ENCODE measurements around the gene YBX2.
A peak's percentile ranks its signal among the peaks of the same experiment; 100 is the strongest.

Gene YBX2

DNA sequence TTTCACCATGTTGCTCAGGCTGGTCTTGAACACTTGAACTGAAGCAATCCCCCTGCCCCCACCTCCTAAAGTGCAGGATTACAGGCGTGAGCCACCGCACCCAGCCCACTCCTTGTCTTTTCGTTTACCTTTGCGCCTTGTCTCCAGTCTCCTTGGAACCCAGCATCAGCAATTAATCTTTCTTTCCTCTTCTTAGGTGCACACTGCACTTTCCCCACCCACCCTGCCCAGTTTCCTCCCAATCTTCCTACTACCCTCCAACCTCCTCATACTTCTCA, 30.7 kb downstream of the YBX2 start:
- DNase-seq (ENCODE audit: low spot score), result no peak

DNA sequence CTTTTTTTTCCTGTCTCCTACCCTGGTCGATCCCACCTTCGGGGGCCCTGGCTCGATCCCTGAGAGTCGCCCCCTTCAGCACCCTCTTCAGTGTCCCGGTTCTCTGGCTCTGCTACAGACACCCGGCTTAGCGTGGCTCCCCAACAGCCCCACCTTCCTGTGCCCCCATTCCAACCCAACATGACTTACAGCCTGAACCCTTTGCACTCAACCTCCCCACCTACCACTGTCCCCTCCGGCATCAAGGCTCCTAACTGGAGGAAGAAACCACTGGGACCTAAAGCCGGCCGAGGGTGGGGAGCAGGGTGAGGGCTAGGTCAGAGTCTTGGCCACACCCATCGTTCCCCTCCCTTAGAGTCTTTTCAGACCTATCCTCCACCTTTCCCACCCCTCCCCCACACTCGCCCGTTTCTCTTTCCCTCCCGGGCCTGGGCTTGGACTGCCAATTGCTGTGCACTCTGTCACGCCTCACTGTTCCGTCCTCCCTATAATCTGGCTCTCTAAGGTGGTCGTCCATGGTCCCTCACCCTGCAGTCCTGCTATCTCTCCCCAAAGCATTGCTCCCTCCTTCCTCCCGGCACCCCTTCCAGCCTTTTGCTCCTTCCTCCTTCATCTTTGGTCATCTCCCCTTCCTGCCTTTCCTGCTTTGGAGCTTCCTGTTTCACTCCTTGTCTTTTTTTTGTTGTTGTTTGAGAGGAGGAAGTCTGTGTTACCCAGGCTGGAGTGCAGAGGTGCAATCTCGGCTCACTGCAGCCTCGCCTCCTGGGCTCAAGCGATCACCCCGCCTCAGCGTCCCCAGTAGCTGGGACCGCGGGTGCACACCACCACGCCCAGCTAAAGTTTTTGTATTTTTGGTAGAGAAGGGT, 31.3 kb downstream of the YBX2 start:
- no peak for DNase-seq (ENCODE audit: low spot score)

DNA sequence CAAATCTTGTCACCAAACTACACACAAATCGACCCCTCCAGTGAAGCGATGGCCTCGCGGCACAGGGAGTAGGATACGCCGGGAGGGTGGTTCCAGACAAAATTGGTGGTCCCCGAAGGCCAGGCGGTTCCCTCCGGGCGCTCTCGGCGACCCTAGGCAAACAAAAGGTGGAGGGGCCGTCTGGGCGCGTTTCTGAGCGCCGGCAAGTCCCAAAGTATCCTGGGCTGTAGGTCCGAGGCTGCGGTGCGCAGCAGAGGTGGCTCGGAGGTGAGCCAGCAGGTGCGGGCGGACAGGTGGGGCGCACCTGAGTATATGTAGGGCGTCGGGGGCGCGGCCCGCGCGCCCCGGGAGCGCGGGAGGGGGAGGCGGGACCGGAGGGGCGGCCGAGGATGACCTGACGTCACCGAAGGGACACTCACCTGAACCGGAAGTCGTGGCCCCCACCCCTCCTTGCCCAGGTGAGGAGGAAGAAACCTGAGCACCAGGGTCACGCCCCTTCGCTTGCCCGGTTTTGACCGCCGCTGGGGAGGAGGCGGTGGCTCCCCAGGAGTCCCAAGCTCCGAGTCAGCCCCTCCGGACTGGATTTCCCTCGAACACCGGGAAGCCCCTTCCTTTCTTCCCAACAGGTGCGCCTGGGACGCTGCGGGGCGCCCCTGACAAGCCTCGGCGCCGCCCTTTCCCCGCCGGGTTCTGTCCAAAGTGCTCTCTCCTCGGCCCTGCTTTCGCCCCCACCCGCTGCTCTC, 32.1 kb downstream of the YBX2 start, which contains the start of gene CLDN7:
Gene CLDN7, minus strand, starts transcription at position 287 of the 743 bp plus-strand sequence. CDS start 435 bp downstream, outside the sequence.
- DNase-seq (ENCODE audit: low spot score), result no peak

DNA sequence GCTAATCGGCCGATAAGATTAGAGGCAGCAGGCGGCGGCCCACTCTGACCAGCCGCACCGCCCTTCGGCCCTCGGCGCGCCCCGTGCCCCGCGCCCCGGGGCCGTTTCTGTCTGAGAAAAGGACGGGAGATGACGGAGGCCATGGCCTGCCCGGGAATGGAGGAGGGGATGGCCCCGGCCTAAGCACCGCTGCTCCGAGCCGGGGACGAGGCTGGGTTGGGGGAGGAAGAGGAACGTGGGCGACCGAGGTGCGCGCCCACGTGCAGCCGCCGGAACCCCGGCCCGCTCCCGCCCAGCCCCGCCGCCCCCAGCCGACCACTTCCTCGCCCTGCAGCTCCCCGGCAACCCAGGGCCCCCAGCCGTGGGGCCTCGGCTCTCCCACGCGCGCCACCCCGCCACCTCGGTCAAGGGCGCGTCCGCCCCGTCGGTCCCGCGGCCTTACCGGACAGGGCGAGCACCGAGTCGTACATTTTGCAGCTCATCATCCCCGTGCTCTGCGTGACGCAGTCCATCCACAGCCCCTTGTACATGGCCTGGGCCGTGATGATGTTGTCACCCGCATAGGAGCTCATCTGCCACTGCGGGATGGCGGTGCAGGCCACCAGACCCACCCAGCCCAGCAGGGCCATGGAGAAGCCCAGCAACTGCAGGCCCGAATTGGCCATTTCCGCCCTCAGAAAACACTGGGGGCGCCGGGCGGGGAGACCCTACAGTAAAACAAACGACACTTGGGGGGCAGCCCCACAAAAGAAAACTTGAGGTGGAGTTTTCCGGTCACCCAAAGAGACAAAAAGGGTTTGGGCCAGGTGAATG, 32.9 kb downstream of the YBX2 start:
- DNase-seq (ENCODE audit: low spot score), result peak; percentile 28

DNA sequence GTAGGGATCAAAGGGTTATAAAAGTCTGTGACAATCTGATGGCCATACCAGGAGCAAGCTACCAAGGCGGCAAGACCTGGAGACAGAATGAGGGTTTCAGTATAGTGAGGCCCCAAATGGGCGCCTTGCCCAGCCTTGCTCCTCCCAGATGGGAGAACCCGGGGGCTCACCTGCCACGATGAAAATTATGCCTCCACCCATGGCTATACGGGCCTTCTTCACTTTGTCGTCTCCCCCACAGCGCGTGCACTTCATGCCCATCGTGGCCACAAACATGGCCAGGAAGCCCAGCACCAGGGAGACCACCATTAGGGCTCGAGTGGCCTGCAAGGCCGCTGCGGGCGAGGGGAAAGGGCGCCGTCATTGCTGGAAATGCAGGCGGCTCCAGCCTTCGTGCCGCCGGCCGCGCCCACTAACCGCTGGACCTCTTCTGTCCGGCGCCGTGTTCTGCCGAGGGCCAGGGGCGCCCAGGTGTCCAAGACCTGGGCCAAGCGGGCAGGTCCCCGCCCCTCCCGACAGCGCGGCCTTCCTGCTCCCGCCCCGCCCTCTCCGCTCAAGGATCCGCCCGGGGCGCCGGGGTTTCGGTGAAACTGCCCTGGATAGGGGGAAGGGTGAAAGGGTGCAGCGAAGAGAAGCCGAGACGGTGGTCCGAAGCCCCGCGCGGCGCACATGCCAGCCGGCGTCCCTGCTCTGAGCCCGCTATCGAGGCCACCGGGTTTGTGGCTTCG, 33.6 kb downstream of the YBX2 start:
- peak; percentile 60 for DNase-seq (ENCODE audit: low spot score)

DNA sequence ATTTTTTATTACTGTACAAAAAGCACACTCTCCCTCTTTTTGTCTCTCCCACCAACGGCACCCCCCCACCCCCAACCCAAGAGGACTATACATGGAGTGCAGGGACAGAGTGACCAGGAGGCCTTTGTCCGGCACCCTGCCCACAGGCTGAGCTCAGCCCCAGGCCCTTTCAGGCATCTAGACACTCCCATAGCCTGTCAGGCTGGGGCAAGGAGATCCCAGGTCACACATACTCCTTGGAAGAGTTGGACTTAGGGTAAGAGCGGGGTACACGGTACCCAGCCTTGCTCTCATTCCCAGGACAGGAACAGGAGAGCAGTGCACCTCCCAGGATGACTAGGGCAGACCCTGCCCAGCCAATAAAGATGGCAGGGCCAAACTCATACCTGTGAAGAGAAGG, 34.3 kb downstream of the YBX2 start:
- DNase-seq (ENCODE audit: low spot score), result no peak

DNA sequence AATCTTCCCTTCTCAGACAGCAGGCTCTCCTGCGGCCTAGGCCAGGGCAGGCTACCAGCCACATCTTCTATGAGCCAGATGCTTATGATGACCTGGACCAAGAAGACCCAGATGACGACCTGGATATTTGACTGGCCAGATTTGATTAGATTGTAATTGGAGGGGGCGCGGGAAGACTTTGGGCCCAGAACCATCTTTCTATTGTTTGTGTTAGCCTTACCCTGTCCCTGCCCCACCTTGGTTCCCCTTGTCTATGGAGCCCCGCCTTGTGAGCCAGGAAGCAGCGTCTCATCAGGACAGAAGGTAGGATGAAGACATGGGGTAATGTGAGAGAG, 34.9 kb downstream of the YBX2 start:
- DNase-seq (ENCODE audit: low spot score), result no peak

DNA sequence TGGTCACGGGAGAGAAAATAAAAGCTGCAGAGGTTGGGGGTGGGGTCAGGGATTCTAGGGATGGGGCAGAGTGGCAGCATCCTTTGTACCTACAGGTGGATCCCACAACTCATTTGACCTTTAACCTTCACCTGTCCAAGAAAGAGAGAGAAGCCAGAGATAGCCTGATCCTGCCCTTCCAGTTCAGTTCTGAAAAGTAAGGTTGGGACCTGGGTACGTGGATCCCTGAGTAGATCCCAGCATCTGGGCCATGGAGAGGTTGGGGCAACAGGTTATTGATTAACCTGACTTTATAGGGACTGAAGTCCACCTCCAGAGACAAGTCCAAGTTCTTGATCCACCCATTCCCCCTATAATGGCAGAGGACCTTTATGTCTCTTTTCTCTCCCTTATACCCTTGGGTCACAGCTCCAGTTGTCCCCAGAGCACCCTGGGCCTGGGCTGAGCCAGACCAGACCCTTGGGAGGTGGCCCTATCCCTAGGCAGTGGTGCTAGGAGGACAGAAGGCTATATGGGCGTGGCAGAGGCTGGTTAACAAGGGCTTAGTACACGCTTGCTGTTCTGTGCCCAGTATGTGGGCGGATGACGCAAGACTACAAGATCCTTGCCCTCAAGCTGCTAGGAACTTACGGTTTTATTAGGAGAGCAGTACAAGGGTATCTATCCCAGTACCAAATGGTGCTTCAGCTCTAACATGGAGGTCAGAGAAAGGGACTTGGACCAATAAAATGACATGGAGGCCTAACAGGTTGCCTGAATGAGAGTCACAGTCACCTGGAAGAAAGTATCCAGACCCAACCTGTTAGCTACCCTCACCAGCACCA, 35.5 kb downstream of the YBX2 start:
- no peak for DNase-seq (ENCODE audit: low spot score)

DNA sequence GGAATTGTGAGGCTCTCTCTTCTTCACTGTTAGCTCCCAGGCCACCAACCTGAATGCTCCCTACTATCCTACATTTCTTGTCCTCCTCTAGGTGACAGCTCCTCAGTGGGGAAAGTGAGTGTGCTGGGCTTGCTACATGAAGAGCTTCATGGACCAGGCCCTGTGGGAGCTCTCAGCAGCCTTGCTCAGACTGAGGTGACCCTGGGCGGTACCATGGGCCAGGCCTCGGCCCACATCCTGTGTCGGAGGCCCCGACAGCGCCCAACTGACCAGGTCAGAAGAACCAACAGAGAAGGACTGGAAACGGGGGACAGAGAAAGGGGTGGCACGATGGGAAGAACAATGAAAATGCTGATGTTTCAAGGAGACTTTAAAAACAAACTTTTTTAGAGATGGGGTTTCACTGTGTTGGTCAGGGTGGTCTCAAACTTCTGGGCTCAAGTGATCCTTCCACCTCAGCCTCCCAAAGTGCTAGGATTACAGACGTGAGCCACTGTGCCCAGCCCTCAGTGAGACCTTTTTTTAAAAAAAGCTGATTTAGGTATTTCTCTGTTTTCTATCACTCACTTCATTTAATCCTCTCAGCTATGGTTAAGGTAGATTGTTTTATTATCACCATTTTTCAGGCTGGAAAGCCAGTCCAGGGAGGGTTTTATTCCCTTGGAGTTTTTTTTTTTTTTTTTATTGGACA, 37.5 kb downstream of the YBX2 start:
- no peak for DNase-seq (ENCODE audit: low spot score)

DNA sequence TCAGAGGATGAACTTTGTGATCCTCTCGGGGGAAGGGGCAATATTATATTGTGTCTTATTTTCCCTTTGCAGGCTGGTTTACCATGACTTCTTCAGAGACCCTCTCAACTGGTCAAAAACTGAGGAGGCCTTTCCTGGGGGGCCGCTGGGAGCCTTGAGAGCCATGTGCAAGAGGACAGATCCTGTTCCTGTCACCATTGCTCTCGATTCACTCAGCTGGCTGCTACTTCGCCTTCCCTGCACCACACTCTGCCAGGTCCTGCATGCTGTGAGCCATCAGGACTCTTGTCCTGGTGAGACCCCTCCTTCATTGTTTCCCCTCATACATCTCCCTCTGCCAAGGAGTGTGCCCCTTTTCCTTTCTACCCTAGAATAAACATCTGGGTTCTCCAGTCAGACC, 39.9 kb downstream of the YBX2 start:
- DNase-seq (ENCODE audit: low spot score), result no peak

DNA sequence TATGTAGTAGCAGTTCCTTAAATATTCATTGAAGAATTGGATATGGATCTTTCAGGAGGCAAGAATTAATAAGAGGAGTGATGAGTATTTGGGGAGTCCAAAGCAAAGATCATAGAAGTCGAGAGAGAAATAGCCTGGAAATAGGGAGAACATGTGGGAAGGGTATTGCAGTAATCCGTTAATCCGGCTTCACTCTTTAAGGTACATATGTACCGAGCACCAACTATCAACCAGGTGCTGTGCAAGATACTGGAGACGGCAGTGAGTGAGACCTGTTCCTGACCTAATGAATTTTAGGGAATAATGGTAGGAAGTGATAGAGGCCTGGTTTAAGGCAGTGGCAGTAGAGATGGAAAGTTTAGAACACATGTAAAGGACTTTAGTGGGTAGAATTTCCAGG, 41.4 kb downstream of the YBX2 start:
- DNase-seq (ENCODE audit: low spot score), result no peak

DNA sequence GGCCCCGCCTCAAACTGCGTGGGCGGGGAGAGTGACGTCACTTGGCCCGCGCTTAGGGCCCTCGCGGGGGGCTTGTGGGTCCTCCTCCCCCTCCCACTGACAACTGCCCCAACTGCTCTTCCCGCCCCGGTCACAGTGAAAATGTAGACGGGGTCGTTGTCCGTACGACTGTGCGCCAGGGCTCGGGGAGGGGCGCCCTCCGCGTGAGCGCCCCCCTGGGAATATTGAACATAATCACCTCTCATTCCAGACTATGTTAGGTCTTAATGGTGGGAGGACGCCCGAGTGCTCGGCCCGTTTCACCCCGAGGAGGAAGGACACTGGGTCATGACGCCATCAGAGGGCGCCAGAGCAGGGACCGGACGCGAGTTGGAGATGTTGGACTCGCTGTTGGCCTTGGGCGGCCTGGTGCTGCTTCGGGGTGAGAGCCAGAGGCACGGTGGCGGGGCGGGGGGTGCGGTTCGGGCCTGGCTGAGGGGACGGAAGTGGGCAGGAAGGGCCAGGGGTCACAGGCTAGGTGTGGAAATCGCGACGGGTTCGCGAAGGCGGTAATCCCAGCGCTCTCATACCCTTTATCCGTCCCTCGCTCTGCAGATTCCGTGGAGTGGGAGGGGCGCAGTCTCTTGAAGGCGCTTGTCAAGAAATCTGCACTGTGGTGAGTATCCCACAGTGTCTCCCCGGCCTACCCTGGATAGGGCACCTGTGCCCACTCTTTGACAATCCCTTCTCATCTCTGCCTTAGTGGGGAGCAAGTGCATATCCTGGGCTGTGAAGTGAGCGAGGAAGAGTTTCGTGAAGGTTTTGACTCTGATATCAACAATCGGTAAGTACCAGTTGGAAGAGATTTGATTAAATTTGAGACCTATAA, 42.0 kb downstream of the YBX2 start, which contains the start of gene ELP5:
Gene ELP5, plus strand, starts transcription at position 40 of the 868 bp plus-strand sequence. Its CDS starts 336 bp downstream, at position 376.
- DNase-seq (ENCODE audit: low spot score), result peak; percentile 94

DNA sequence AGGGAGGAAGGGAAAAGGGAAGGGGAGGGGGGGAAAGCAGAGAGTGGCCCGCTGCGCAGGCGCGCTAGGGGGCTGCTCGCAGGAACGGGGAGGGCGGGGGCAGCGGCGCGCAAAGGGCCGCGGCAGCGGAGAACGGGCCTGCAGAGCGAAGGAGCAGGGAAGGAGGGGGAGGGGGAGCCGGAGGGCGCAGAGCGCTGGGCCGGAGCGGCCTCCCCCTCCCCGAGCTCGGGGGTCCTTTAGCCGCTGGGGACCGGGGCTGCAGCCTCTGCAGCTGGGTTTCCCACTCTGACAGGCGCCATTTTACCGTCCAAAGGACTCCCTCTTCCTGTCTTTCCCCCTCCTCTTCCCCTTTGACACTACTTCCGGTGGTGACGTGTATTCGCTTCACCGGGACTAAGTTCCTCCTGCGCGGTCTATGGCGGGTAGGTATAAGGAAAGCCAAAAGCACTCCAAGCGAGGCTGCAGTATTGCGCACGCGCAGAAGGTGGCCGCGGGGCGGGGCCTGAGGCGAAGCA, 42.7 kb downstream of the YBX2 start, which contains the start of gene CTDNEP1:
Gene CTDNEP1, minus strand, starts transcription at position 74 of the 515 bp plus-strand sequence. CDS start 438 bp downstream, outside the sequence.
- peak; percentile 99 for DNase-seq (ENCODE audit: low spot score)

DNA sequence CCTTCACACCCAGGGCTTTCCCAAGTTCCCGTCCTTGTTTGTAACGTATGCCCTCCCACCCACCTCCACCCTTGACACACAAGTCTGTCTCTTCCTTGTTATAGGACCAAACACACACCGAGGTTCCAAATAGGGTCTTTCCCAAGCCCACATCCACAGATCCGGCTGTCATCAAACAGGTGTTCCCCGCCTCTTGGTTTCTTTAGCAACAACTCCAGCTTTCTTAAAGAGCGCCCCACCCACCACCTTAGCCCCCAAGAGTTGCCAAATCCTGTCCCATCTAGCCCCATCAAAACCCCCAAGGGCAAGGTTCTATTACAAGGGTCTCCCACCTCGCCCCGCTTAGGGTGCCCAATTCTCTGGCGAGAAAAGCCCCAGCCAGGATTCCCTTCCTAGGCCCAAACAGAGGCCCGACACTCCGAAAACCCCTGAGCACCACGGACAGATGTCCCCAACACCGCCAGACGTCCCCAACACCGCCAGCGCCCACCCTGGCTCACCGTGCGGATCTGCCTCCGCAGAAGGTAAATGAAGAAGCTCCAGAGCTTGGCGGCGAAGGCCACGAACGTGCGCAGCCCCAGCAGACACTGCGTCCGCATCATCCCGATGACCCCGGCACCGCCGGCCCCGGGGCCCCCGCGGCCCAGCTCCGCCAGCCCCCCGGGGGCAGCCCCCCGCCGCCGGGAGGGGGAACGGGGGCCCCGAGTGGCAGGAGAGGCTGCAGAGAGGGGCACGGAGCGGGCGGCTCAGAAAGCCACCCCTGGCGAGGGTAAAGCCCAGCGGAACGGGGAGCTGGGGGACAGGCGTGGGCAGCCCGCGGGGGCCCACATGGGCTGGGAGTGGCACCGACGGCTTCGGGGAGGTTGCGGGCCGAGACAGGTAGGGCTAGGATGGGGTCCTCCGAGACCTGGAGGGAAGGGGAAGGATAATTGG, 43.5 kb downstream of the YBX2 start:
- no peak for DNase-seq (ENCODE audit: low spot score)

DNA sequence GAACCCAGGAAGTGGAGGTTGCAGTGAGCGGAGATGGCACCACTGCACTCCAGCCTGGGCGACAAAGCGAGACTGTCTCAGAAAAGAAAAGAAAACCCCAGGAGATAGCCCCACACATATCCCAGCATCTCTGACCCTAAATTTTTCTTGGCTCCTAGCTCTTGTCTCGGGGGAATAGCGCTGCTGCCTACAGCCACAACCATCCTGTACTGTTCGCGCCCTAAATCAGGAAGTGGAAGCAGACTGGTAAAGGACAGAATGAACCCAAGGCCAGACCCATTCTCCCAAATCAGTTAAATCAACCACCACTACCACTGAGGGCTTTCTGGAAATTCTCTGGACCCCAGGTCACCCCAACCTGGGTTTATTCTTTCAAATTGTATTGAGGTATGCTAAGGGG, 44.6 kb downstream of the YBX2 start:
- DNase-seq (ENCODE audit: low spot score), result no peak

DNA sequence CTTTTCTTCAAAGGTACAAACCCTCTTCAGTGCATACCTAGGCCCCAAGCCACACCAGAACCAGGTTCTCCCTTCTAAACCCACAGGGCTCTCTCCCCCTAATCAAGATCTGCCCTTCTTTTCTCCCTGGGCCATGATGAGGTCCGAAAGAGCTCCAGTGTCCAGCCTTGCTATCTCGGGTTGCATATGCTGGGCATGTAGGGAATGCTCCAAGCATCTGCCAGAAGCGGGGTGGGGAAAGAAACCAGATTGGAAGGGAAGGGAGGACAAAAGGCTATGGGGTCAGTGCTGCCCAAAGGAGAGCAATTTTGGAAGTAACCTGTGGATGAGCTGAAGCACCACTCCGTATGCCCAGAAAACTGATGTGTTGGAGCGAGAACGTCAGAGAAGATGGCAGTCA, 45.2 kb downstream of the YBX2 start:
- no peak for DNase-seq (ENCODE audit: low spot score)

DNA sequence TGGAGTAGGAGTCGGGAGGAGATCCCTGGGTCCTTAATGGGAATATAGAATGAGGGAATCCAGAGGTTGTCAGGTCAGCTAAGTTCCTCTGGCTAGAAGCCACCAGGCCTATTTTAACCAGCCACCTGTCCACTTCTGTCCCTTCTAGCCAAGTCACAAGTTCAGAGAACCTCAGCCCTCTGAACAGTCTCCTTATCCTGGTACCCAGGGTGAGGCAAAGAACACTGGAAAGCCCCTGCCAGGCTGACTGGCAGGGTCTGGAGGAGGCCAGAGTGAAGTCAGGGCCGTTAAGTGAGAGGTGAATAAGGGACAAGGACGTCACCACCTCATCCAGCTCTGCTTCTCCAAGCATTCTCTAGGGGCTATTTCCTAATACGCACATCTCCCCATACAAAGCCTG, 45.6 kb downstream of the YBX2 start:
- DNase-seq (ENCODE audit: low spot score), result no peak

DNA sequence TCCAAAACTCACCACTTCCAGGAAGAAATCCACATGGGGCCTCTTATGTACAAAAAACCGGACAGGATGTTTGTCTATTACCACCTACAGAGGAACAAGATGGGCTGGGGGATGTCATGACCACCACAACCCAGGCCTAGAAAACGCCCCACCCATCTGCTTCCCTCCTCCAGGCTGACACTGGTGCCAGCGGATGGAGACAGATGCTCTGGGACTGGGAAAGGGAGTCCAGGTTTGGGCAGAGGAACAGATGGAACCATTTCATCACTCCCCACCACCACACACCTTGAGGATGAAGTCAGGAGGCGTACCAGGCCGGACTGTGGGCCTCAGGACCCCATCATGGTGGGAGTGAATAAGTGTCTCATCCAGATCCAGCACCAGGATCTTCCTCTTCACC, 47.7 kb downstream of the YBX2 start:
- DNase-seq (ENCODE audit: low spot score), result no peak

All from hepatic stellate cell (primary cell).